Measurements from ENCODE around the gene CAMK4.

GRCh38 chr5:111447099-111447498, 222.9 kb downstream of the CAMK4 start:
- TF ChIP-seq CTCF (IDR thresholded peaks at IDR 0.05) (no peak), POLR2A (IDR thresholded peaks at IDR 0.05) (no peak)
